Measurements from ENCODE around the gene FBXL15.

FBXL15 gene

GRCh38 chr10:102420714-102421506 lies at the start of gene FBXL15:
FBXL15 (plus strand) TSS chr10:102420836; CDS start chr10:102421130, 294 bp downstream.
- intact Hi-C loops (cut with micrococcal nuclease), result loop anchor here (1.0 kb wide), 1 partner anchor 26 kb away; the partner anchor contains the start of gene NFKB2
- Mint-ChIP-seq H3K36me3 (ENCODE audit: low read depth) (peaks cover 48% of the 10 kb centered on the region), H3K4me1 (ENCODE audit: low read depth) (peaks cover 64% of the 10 kb centered on the region), H3K9me3 (no peaks in the 10 kb centered on the region), H3K4me3 (peak within 1 kb of the TSS; percentile 85), H3K27ac (peak within 1 kb of the TSS; percentile 93), H3K27me3 (peaks cover 37% of the 10 kb centered on the region)

GRCh38 chr10:102371295-102371694 lies 49.3 kb upstream of the FBXL15 start:
- Mint-ChIP-seq H3K27me3 (no peaks in the 10 kb centered on the region), H3K4me3 (no peak overlapping the region), H3K27ac (no peak overlapping the region), H3K4me1 (ENCODE audit: low read depth) (no peaks in the 10 kb centered on the region), H3K36me3 (ENCODE audit: low read depth) (peaks cover 97% of the 10 kb centered on the region), H3K9me3 (no peaks in the 10 kb centered on the region)
- intact Hi-C loops (cut with micrococcal nuclease), result no loop called here

GRCh38 chr10:102375250-102375649 lies 45.4 kb upstream of the FBXL15 start:
- Mint-ChIP-seq H3K36me3 (ENCODE audit: low read depth) (peaks cover 97% of the 10 kb centered on the region), H3K4me1 (ENCODE audit: low read depth) (no peaks in the 10 kb centered on the region), H3K9me3 (no peaks in the 10 kb centered on the region), H3K27ac (no peak overlapping the region), H3K27me3 (no peaks in the 10 kb centered on the region), H3K4me3 (no peak overlapping the region)
- intact Hi-C loops (cut with micrococcal nuclease), result no loop called here

- H3K27me3 Mint-ChIP-seq, result no peaks in the 10 kb centered on the region
- H3K4me3 Mint-ChIP-seq, result no peak overlapping the region
- H3K27ac Mint-ChIP-seq, result no peak overlapping the region
- peaks cover 97% of the 10 kb centered on the region for H3K36me3 Mint-ChIP-seq (ENCODE audit: low read depth)
- H3K9me3 Mint-ChIP-seq, result no peaks in the 10 kb centered on the region
- intact Hi-C loops (cut with micrococcal nuclease), result no loop called here
- H3K4me1 Mint-ChIP-seq (ENCODE audit: low read depth), result no peaks in the 10 kb centered on the region
Observed at GRCh38 chr10:102375867-102376266, 44.8 kb upstream of the FBXL15 start.

GRCh38 chr10:102376901-102377300 lies 43.7 kb upstream of the FBXL15 start:
- intact Hi-C loops (cut with micrococcal nuclease), result no loop called here
- peaks cover 97% of the 10 kb centered on the region for H3K36me3 Mint-ChIP-seq (ENCODE audit: low read depth)
- no peak overlapping the region for H3K4me3 Mint-ChIP-seq
- H3K4me1 Mint-ChIP-seq (ENCODE audit: low read depth), result no peaks in the 10 kb centered on the region
- no peak overlapping the region for H3K27ac Mint-ChIP-seq
- H3K27me3 Mint-ChIP-seq, result no peaks in the 10 kb centered on the region
- no peaks in the 10 kb centered on the region for H3K9me3 Mint-ChIP-seq

GRCh38 chr10:102379383-102379782 lies 41.3 kb upstream of the FBXL15 start:
- Mint-ChIP-seq H3K27me3 (no peaks in the 10 kb centered on the region), H3K36me3 (ENCODE audit: low read depth) (peaks cover 84% of the 10 kb centered on the region), H3K27ac (no peak overlapping the region), H3K4me3 (no peak overlapping the region), H3K4me1 (ENCODE audit: low read depth) (no peaks in the 10 kb centered on the region), H3K9me3 (no peaks in the 10 kb centered on the region)
- intact Hi-C loops (cut with micrococcal nuclease), result no loop called here

GRCh38 chr10:102381983-102382382 lies 38.7 kb upstream of the FBXL15 start:
- H3K27ac Mint-ChIP-seq, result no peak overlapping the region
- no peaks in the 10 kb centered on the region for H3K27me3 Mint-ChIP-seq

GRCh38 chr10:102382871-102383270 lies 37.8 kb upstream of the FBXL15 start:
- Mint-ChIP-seq H3K4me1 (ENCODE audit: low read depth) (peaks cover 10% of the 10 kb centered on the region), H3K4me3 (no peak overlapping the region), H3K9me3 (no peaks in the 10 kb centered on the region), H3K27ac (no peak overlapping the region), H3K27me3 (no peaks in the 10 kb centered on the region), H3K36me3 (ENCODE audit: low read depth) (peaks cover 52% of the 10 kb centered on the region)
- intact Hi-C loops (cut with micrococcal nuclease), result no loop called here

More at GRCh38 chr10:102381983-102382382, 38.7 kb upstream of the FBXL15 start:
- Mint-ChIP-seq H3K9me3 (no peaks in the 10 kb centered on the region), H3K36me3 (ENCODE audit: low read depth) (peaks cover 61% of the 10 kb centered on the region), H3K4me3 (no peak overlapping the region), H3K4me1 (ENCODE audit: low read depth) (peaks cover 10% of the 10 kb centered on the region)
- intact Hi-C loops (cut with micrococcal nuclease), result no loop called here

- intact Hi-C loops (cut with micrococcal nuclease), result no loop called here
- H3K9me3 Mint-ChIP-seq, result no peaks in the 10 kb centered on the region
- H3K27ac Mint-ChIP-seq, result no peak overlapping the region
- peaks cover 40% of the 10 kb centered on the region for H3K36me3 Mint-ChIP-seq (ENCODE audit: low read depth)
- H3K4me3 Mint-ChIP-seq, result no peak overlapping the region
- H3K4me1 Mint-ChIP-seq (ENCODE audit: low read depth), result peaks cover 10% of the 10 kb centered on the region
- H3K27me3 Mint-ChIP-seq, result peaks cover 7% of the 10 kb centered on the region
Observed at GRCh38 chr10:102384053-102384452, 36.6 kb upstream of the FBXL15 start.

GRCh38 chr10:102384606-102385429 lies 35.8 kb upstream of the FBXL15 start:
- H3K4me3 Mint-ChIP-seq, result no peak overlapping the region
- H3K27me3 Mint-ChIP-seq, result peaks cover 8% of the 10 kb centered on the region
- intact Hi-C loops (cut with micrococcal nuclease), result no loop called here
- peaks cover 33% of the 10 kb centered on the region for H3K36me3 Mint-ChIP-seq (ENCODE audit: low read depth)
- no peak overlapping the region for H3K27ac Mint-ChIP-seq
- H3K4me1 Mint-ChIP-seq (ENCODE audit: low read depth), result peaks cover 10% of the 10 kb centered on the region
- no peaks in the 10 kb centered on the region for H3K9me3 Mint-ChIP-seq

- intact Hi-C loops (cut with micrococcal nuclease), result loop anchor here (5.0 kb wide), 1 partner anchor 192 kb away; no protein-coding TSS in a partner anchor
Observed at GRCh38 chr10:102389894-102390293, 30.7 kb upstream of the FBXL15 start.

GRCh38 chr10:102392306-102392705 lies 28.3 kb upstream of the FBXL15 start:
- H3K4me1 Mint-ChIP-seq (ENCODE audit: low read depth), result peaks cover 32% of the 10 kb centered on the region
- peaks cover 32% of the 10 kb centered on the region for H3K36me3 Mint-ChIP-seq (ENCODE audit: low read depth)
- H3K27me3 Mint-ChIP-seq, result peaks cover 28% of the 10 kb centered on the region
- intact Hi-C loops (cut with micrococcal nuclease), result loop anchor here (2.0 to 5.0 kb wide), 2 partner anchors 86 to 190 kb away; no protein-coding TSS in a partner anchor
- H3K4me3 Mint-ChIP-seq, result no peak overlapping the region
- H3K27ac Mint-ChIP-seq, result no peak overlapping the region
- H3K9me3 Mint-ChIP-seq, result no peaks in the 10 kb centered on the region

More at GRCh38 chr10:102389894-102390293, 30.7 kb upstream of the FBXL15 start:
- H3K27me3 Mint-ChIP-seq, result peaks cover 28% of the 10 kb centered on the region
- H3K4me1 Mint-ChIP-seq (ENCODE audit: low read depth), result peaks cover 25% of the 10 kb centered on the region
- no peaks in the 10 kb centered on the region for H3K9me3 Mint-ChIP-seq
- no peak overlapping the region for H3K27ac Mint-ChIP-seq
- no peak overlapping the region for H3K4me3 Mint-ChIP-seq
- peaks cover 11% of the 10 kb centered on the region for H3K36me3 Mint-ChIP-seq (ENCODE audit: low read depth)

GRCh38 chr10:102393411-102394078 lies 27.1 kb upstream of the FBXL15 start:
- peak overlapping the region; percentile 100 for H3K4me3 Mint-ChIP-seq
- H3K9me3 Mint-ChIP-seq, result no peaks in the 10 kb centered on the region
- intact Hi-C loops (cut with micrococcal nuclease), result loop anchor here (2.0 to 5.0 kb wide), 2 partner anchors 85 to 189 kb away; no protein-coding TSS in a partner anchor
- peaks cover 44% of the 10 kb centered on the region for H3K4me1 Mint-ChIP-seq (ENCODE audit: low read depth)
- H3K36me3 Mint-ChIP-seq (ENCODE audit: low read depth), result peaks cover 44% of the 10 kb centered on the region
- H3K27ac Mint-ChIP-seq, result peak overlapping the region; percentile 100
- H3K27me3 Mint-ChIP-seq, result peaks cover 25% of the 10 kb centered on the region
